ENCODE data around the gene ZSCAN12.

GRCh38 chr6:28347119-28347518, 52.4 kb downstream of the ZSCAN12 start:
- TF ChIP-seq CTCF (conservative IDR thresholded peaks at IDR 0.05 in 1 of 2, IDR thresholded peaks at IDR 0.05 in 1 of 2; ENCODE audit: low read depth in 1 of 2, low read length in 2 of 2) (no peak), EZH2 (IDR thresholded peaks at IDR 0.05; ENCODE audit: low read length, missing control alignments) (no peak)
